Muscle of leg (tissue), 11 donors: ENCODE measurements around the gene SLC49A4. TPM values are rescaled to one million over a fixed set of nuclear protein-coding genes. Genes with fewer than 3 reads are reported as not detected.

ENCODE experiments used
- DNase-seq: peaks from one replicate; pipeline ENCODE4 v3.0.0; 2013
- H3K27ac ChIP-seq: one replicate; pipeline ENCODE4 v1.5.1; 2013; ENCODE audit warnings: mild to moderate bottlenecking, low read length, control low read depth
- H3K27me3 ChIP-seq: one replicate; pipeline ENCODE4 v1.6.1; 2013; ENCODE audit warnings: low read length; ENCODE audit not compliant: control insufficient read depth, insufficient read depth
- H3K36me3 ChIP-seq: one replicate; pipeline ENCODE4 v1.6.1; 2013; ENCODE audit warnings: low read length; ENCODE audit not compliant: control insufficient read depth, insufficient read depth
- H3K4me1 ChIP-seq: one replicate; pipeline ENCODE4 v1.6.1; 2013; ENCODE audit warnings: low read length; ENCODE audit not compliant: control insufficient read depth, insufficient read depth
- H3K4me3 ChIP-seq: one replicate; pipeline ENCODE4 v1.5.1; 2013; ENCODE audit warnings: low read length, control low read depth
- H3K9me3 ChIP-seq: replicated peaks from 2 replicates; pipeline ENCODE4 v1.6.1; 2013; ENCODE audit warnings: low read depth, low read length; ENCODE audit not compliant: control insufficient read depth
- WGBS: methylation state at CpG from one replicate; pipeline ENCODE4 v1.1.5; 2013; ENCODE audit warnings: missing lambda C conversion rate; ENCODE audit not compliant: insufficient coverage; 5-methylcytosine and 5-hydroxymethylcytosine counted together
- polyA plus RNA-seq, 8 donors: library from polyadenylated mRNA; unstranded; fragments of 120-200 nt; gene quantifications; one replicate each; pipeline versions ENCODE4 v1.2.1 to v1.2.3, GENCODE V29; 2013; ENCODE audit warnings: inconsistent platforms in 1 of 8, low replicate concordance in 1 of 8; ENCODE audit not compliant: insufficient read length in 8 of 8, insufficient read depth in 1 of 8
- total RNA-seq: library from RNA; stranded (reverse); fragments of 120-200 nt; gene quantifications from one replicate; pipeline ENCODE4 v1.2.4, GENCODE V29; 2013

The SLC49A4 gene
- total and polyA plus RNA-seq, 9 donors = 4.0 to 6.2 (median 4.8) TPM

GRCh38 chr3:122916580-122916979 is 121.7 kb downstream of the SLC49A4 start:
- Histone ChIP-seq H3K36me3 (peaks cover 3% of the 10 kb centered on the region), H3K27me3 (peaks cover 36% of the 10 kb centered on the region), H3K27ac (no peak overlapping the region), H3K4me1 (no peaks in the 10 kb centered on the region), H3K9me3 (no peaks in the 10 kb centered on the region), H3K4me3 (no peak overlapping the region)
- DNase-seq = no peak
- WGBS = 77% methylated on average over 6 of the region's 6 CpGs

GRCh38 chr3:122917412-122917811 is 122.5 kb downstream of the SLC49A4 start:
- Histone ChIP-seq H3K9me3 (no peaks in the 10 kb centered on the region), H3K27ac (no peak overlapping the region), H3K4me1 (peaks cover 6% of the 10 kb centered on the region), H3K27me3 (peaks cover 40% of the 10 kb centered on the region), H3K4me3 (no peak overlapping the region), H3K36me3 (peaks cover 3% of the 10 kb centered on the region)
- DNase-seq = no peak
- 64% methylated on average over 3 of the region's 4 CpGs for WGBS

DNA sequence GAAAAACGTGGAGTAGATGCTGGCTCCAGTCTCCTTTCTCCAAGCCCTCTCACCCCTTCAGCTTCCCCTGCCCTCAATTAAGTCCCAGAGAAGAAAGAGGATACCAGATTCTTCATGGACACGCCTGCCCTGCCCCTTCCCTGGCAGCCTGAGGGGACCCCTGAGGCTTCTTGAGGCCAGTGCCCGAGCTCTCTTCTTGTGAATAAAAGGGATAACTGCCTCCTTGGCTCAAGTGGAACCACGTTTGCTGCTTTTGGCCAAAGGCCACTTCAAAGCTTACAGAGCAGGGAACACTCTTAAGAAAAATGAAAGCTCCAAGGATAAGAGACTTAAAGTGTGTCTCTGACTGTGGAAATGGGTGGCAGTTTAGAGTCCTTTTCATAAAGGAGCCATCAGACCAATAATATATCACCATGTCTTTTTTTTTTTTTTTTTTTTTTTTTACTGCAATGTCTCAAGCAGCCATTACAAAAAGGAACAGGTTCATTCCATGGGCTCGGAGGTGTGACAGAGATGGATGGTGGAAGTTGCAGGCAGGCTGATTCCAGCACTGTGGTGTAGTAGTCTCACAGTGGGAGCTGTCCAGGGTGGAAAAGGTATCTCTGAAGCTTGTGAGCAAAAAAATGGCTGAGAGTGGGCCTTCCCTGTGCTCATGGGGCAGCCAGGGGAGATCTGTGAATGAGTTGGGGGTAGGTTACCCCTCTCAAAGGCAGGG is 123.9 kb downstream of the SLC49A4 start:
- H3K4me3 ChIP-seq = no peak overlapping the region
- H3K36me3 ChIP-seq = peaks cover 3% of the 10 kb centered on the region
- no peak overlapping the region for H3K27ac ChIP-seq
- H3K4me1 ChIP-seq = peaks cover 6% of the 10 kb centered on the region
- DNase-seq = no peak
- WGBS = 39% methylated on average over 3 of the region's 5 CpGs
- H3K27me3 ChIP-seq = peaks cover 40% of the 10 kb centered on the region
- H3K9me3 ChIP-seq = no peaks in the 10 kb centered on the region

DNA sequence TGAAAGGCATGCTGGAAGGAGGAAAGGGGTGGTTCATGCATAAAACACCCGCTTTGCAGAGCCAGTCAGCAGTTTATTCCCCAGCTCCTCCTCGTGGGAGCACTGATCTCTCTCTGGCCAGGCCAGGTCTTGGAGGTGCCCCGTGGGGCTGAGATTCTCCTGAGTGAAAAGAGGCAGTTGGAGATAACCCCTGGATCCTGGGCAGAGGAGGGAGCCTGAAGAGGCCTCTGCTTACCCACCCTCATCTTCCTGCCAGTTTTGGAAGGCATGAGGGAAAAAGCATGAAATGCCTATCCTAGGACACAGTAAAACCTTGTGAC is 124.4 kb downstream of the SLC49A4 start:
- 76% methylated on average over 2 of the region's 3 CpGs for WGBS
- no peak overlapping the region for H3K27ac ChIP-seq
- no peaks in the 10 kb centered on the region for H3K9me3 ChIP-seq
- H3K36me3 ChIP-seq = peaks cover 3% of the 10 kb centered on the region
- H3K27me3 ChIP-seq = peaks cover 36% of the 10 kb centered on the region
- peaks cover 6% of the 10 kb centered on the region for H3K4me1 ChIP-seq
- no peak for DNase-seq
- no peak overlapping the region for H3K4me3 ChIP-seq

DNA sequence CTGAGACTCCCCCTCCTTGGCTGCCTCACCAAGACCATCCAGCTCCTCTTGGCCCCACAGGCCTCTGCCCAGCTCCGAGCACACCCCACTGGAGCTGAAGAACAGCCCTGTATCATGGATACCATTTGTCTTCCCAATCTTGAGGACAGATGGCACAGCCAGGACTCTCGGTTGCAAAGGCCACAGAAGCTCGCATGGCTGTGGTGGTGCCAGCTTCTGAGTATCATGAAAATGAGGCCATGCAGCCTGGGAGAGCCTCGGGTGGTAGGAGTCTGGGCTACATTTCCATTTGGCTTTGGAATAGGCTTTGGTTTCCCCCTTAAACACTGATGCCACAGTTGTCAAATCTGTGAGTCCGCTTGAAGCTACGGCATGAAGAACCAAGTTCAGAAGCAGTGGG is 126.1 kb downstream of the SLC49A4 start:
- H3K27me3 ChIP-seq = peaks cover 34% of the 10 kb centered on the region
- 69% methylated on average over 4 of the region's 6 CpGs for WGBS

DNA sequence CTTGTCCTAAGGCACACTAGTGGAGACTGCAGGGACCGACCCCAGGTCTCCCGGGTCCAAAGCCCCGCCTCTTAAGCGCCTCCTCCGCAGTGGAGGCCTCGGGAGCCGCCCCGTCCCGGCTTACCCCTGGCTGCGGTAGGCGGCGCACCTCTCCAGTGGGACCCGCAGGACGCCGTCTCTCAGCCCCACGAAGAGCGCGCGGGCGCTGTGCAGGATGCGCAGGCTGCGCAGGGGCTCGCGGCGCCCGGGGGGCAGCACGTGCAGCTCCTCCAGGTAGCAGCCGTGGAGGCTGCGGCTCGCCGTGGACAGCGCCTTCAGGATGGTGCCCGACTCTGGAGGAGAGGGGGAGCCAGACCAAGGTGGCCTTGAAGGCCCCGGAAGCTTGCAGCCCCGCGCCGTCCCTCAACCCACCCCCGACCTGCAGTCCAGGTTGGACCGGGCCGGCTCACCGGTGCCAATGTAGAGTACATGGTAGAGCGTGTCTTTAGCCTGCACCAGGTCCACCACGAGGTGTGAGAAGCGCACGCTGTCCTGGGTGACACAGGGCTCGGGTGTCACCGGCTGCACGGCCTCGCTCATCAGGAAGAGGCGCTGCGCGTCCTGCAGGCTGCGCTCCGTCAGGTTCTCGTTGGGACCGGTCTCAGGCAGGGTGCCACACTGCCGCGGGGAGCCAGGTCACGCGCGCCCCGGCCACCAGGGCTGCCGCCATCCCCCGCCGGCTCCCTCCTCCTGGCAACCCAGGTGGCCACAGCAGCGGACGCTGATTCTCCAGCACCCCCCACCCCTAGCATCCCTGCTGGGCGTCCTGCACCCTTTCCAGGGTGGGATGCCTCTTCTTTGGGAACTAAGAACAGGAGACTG is 127.2 kb downstream of the SLC49A4 start:
- Histone ChIP-seq H3K27me3 (peaks cover 33% of the 10 kb centered on the region), H3K27ac (no peak overlapping the region), H3K4me3 (no peak overlapping the region), H3K4me1 (peaks cover 6% of the 10 kb centered on the region), H3K36me3 (peaks cover 3% of the 10 kb centered on the region), H3K9me3 (no peaks in the 10 kb centered on the region)
- WGBS = 19% methylated on average over 54 of the region's 68 CpGs
- no peak for DNase-seq

More for the DNA sequence above, 126.1 kb downstream of the SLC49A4 start:
- peaks cover 6% of the 10 kb centered on the region for H3K4me1 ChIP-seq
- no peak overlapping the region for H3K27ac ChIP-seq
- no peak overlapping the region for H3K4me3 ChIP-seq
- H3K9me3 ChIP-seq = no peaks in the 10 kb centered on the region
- peaks cover 3% of the 10 kb centered on the region for H3K36me3 ChIP-seq
- no peak for DNase-seq

DNA sequence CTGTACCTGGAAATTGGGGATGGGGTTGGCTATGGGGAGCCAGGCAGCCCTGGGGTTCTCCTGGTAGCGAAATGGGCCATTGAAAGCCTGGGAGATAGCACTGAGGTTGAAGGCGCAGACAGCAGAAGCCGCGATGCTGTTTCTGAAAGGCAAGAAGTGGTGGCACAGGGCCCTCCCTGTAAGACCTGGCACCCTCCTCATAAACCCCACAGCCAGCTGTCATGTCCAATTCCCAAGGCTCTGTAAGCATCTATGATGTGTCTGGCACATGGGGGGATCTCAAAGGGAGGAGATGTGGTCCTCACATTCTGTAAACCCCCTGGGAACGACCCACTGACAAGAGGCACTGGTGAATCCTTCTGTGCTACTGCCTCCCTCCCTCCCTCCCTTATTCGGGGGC is 128.7 kb downstream of the SLC49A4 start:
- peaks cover 3% of the 10 kb centered on the region for H3K36me3 ChIP-seq
- whole genome bisulfite sequencing = no CpG with 5 or more reads among the region's 6 CpGs
- H3K27me3 ChIP-seq = peaks cover 31% of the 10 kb centered on the region

DNA sequence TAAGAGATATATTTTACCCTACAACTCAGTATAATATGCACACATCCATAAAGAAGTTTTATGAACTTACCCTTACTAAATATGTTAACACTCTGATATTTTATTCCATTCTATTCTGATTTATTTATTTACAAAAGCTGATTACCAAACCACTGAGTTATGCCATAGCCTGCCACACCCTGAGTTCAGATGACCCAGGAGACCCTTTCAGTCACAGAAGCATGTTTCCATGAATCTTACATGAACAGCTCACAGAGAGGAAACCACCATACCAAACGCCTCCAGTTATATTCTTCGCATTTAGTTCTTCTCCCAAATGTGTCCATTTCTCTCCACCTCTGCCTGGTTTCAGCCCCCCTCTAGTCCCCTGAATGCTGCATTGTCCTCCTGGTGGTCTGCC is 129.2 kb downstream of the SLC49A4 start:
- Histone ChIP-seq H3K9me3 (no peaks in the 10 kb centered on the region), H3K27me3 (peaks cover 31% of the 10 kb centered on the region), H3K4me3 (no peak overlapping the region), H3K4me1 (peaks cover 9% of the 10 kb centered on the region), H3K36me3 (peaks cover 3% of the 10 kb centered on the region), H3K27ac (no peak overlapping the region)
- no peak for DNase-seq
- WGBS = 50% methylated on average over 2 of the region's 2 CpGs

More for the DNA sequence above, 128.7 kb downstream of the SLC49A4 start:
- no peak overlapping the region for H3K27ac ChIP-seq
- peaks cover 6% of the 10 kb centered on the region for H3K4me1 ChIP-seq
- no peak overlapping the region for H3K4me3 ChIP-seq
- H3K9me3 ChIP-seq = no peaks in the 10 kb centered on the region
- DNase-seq = no peak

GRCh38 chr3:122925756-122926155 is 130.9 kb downstream of the SLC49A4 start:
- no peak for DNase-seq
- Histone ChIP-seq H3K9me3 (no peaks in the 10 kb centered on the region), H3K27me3 (peaks cover 29% of the 10 kb centered on the region), H3K27ac (no peak overlapping the region), H3K4me1 (peaks cover 23% of the 10 kb centered on the region), H3K4me3 (no peak overlapping the region), H3K36me3 (peaks cover 3% of the 10 kb centered on the region)
- 83% methylated on average over 1 of the region's 1 CpG for WGBS

DNA sequence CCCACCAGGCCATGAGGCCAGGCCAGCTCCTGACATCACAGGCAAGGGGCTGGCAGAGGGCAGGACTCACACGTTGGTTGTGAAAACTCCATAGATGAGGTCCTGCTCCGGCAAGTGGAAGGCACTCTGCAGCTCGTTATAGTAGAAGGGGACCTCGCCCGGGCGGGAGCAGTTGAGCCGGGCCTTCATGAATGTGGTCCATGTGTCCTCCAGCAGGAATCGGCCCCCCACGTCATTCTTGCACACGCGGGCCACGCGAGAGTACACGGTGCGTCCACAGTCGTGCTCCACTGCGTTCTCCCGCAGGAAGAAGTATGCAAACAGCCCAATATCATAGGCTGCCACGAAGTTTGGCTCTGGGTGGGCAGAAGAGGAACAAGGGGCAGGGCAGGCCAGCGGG is 131.5 kb downstream of the SLC49A4 start:
- no peak for DNase-seq

More for the DNA sequence above, 131.5 kb downstream of the SLC49A4 start:
- Histone ChIP-seq H3K27me3 (peaks cover 24% of the 10 kb centered on the region), H3K9me3 (no peaks in the 10 kb centered on the region), H3K4me1 (peaks cover 23% of the 10 kb centered on the region), H3K36me3 (no peaks in the 10 kb centered on the region), H3K4me3 (no peak overlapping the region), H3K27ac (no peak overlapping the region)
- 77% methylated on average over 19 of the region's 20 CpGs for WGBS
